Measurements from ENCODE around the gene VIL1. TPM values are rescaled to one million over a fixed set of nuclear protein-coding genes. Genes with fewer than 3 reads are reported as not detected.

The VIL1 gene
- total and polyA plus RNA-seq, 2 of the 8 experiments (the other 6 are each of a cell fraction or from before 2014, with no cell fraction given) = 6.2 to 7.0 TPM

- POLR2A ChIA-PET (ENCODE audit: partially characterized antibody) = interaction anchor here (0.6 to 4.4 kb wide), 5 partner anchors 11 to 172 kb away, joined by 3 to 35 read pairs (median 3); partner anchors contain the start of gene SLC11A1
- no peak for DNase-seq (ENCODE audit: low read depth in 1 of 2, low spot score in 2 of 2)
- H2AFZ ChIP-seq (ENCODE audit: low read length) = no peak overlapping the region
These were observed 25.1 kb upstream of the VIL1 start for GRCh38 chr2:218393750-218394290.

More at GRCh38 chr2:218393750-218394290, 25.1 kb upstream of the VIL1 start:
- WGBS, 2 experiments (ENCODE audit: extremely low coverage in 1 of 2, insufficient coverage in 1 of 2, insufficient read length in 1 of 2, insufficient replicate concordance in 2 of 2, low coverage in 1 of 2, low lambda C conversion rate in 2 of 2, missing lambda C conversion rate in 1 of 2) = 68% methylated on average over 8 of the region's 8 CpGs; no CpG with 5 or more reads in 1 of the 2 experiments
- Histone ChIP-seq H4K91ac (replicated peaks; ENCODE audit: insufficient read length, low read length) (peak overlapping the region; percentile 73), H3K36me3 (ENCODE audit: control insufficient read depth in 2 of 4, insufficient read depth in 4 of 4, low read length in 3 of 4) (no peaks in the 10 kb centered on the region), H3K79me2 (ENCODE audit: control insufficient read depth in 1 of 2, insufficient read depth in 2 of 2, low read length in 2 of 2) (no peaks in the 10 kb centered on the region), H4K20me1 (replicated peaks in 1 of 2; ENCODE audit: control insufficient read depth in 1 of 2, insufficient read depth in 2 of 2, low read length in 2 of 2) (no peaks in the 10 kb centered on the region), H3K14ac (ENCODE audit: insufficient read length) (no peak overlapping the region), H2BK12ac (ENCODE audit: low read depth, low read length) (peak overlapping the region; percentile 87; the same call in 1 of the 2 replicates), H3K56ac (replicated peaks; ENCODE audit: insufficient read length, low read depth, low read length) (no peak overlapping the region), H2BK20ac (ENCODE audit: low read length) (no peak overlapping the region; the same call in 1 of the 2 replicates), H2BK5ac (ENCODE audit: low read depth, low read length) (peak overlapping the region; percentile 9; the same call in 1 of the 2 replicates), H2AK5ac (ENCODE audit: low read depth, low read length) (no peak overlapping the region), H3K4me2 (ENCODE audit: insufficient read depth in 1 of 2, low read depth in 2 of 2, low read length in 2 of 2) (no peak overlapping the region), H4K5ac (ENCODE audit: insufficient read length, low read depth, low read length) (no peak overlapping the region), H4K8ac (ENCODE audit: extremely low read depth, insufficient read depth, low read length) (peak overlapping the region; percentile 2; the same call in 1 of the 2 replicates), H3K79me1 (ENCODE audit: low read depth, low read length) (no peaks in the 10 kb centered on the region), H2BK120ac (replicated peaks; ENCODE audit: low read depth, low read length) (no peak overlapping the region), H3K23ac (ENCODE audit: insufficient read length) (no peak overlapping the region), H3K27ac (ENCODE audit: low read depth, low read length) (no peak overlapping the region), H3K9ac (replicated peaks in 1 of 4; ENCODE audit: extremely low read depth in 1 of 4, low read depth in 3 of 4, low read length in 3 of 4) (no peak overlapping the region), H3K27me3 (replicated peaks in 1 of 4; ENCODE audit: control insufficient read depth in 3 of 4, extremely low read depth in 1 of 4, insufficient read depth in 3 of 4, low read length in 3 of 4) (peaks cover 21 to 26% (median 24%) of the 10 kb centered on the region in 4 experiments), H3K18ac (ENCODE audit: extremely low read depth, low read length) (no peak overlapping the region; the same call in 1 of the 2 replicates), H3K9me3 (ENCODE audit: insufficient read depth in 2 of 2, low read depth in 1 of 2, low read length in 1 of 2) (no peaks in the 10 kb centered on the region), H3K4ac (replicated peaks; ENCODE audit: insufficient read length, low read depth, low read length) (peak overlapping the region; percentile 54), H2BK15ac (ENCODE audit: low read length) (peak overlapping the region; percentile 88; the same call in 1 of the 2 replicates), H3K4me3 (ENCODE audit: extremely low read depth in 1 of 4, insufficient read depth in 2 of 4, low read depth in 3 of 4, low read length in 4 of 4) (no peak overlapping the region), H3K4me1 (replicated peaks in 1 of 4; ENCODE audit: control insufficient read depth in 3 of 4, insufficient read depth in 4 of 4, low read length in 3 of 4) (peaks cover 0 to 32% (median 21%) of the 10 kb centered on the region in 4 experiments; a peak in 6 of 7 replicates), H3K23me2 (ENCODE audit: low read depth, low read length) (peaks cover 18% of the 10 kb centered on the region; the same call in 1 of the 2 replicates)
- CTCF ChIA-PET (ENCODE audit: partially characterized antibody) = interaction anchor here (0.7 to 7.5 kb wide), 10 partner anchors 8 to 214 kb away, joined by 3 to 96 read pairs (median 10); partner anchors contain the start of genes AAMP, CATIP, PLCD4 and PNKD
- no peak for FAIRE-seq
- TF ChIP-seq ATF3 (IDR thresholded peaks at IDR 0.05; ENCODE audit: insufficient read depth, low read depth, low read length) (0 out of 2 replicates have a peak, but pooled peaks have one; percentile 27), ATF2 (IDR thresholded peaks at IDR 0.05; ENCODE audit: low read length) (no peak), EZH2 (IDR thresholded peaks at IDR 0.05; ENCODE audit: low read depth, low read length, severe bottlenecking) (no peak), JUND (IDR thresholded peaks at IDR 0.05; ENCODE audit: low read length) (no peak), CEBPB (IDR thresholded peaks at IDR 0.05; ENCODE audit: low read depth, low read length) (peak; percentile 52; the same call in 1 of the 2 replicates), RAD21 (IDR thresholded peaks at IDR 0.05 in 1 of 2, conservative IDR thresholded peaks at IDR 0.05 in 1 of 2; ENCODE audit: low read depth in 2 of 2, low read length in 2 of 2) (0 out of 4 replicates have a peak, but pooled peaks of 1 of the 2 experiments have one; percentile 3)
